ENCODE measurements around the gene TMEM184B. TPM values are rescaled to one million over a fixed set of nuclear protein-coding genes. Genes with fewer than 3 reads are reported as not detected.
A peak's percentile ranks its signal among the peaks of the same experiment; 100 is the strongest.

TMEM184B gene
- total and polyA plus RNA-seq, 10 of the 15 experiments (the other 5 are each of a cell fraction or from before 2014, with no cell fraction given) = 0.56 to 22.4 (median 7.9) TPM

DNA sequence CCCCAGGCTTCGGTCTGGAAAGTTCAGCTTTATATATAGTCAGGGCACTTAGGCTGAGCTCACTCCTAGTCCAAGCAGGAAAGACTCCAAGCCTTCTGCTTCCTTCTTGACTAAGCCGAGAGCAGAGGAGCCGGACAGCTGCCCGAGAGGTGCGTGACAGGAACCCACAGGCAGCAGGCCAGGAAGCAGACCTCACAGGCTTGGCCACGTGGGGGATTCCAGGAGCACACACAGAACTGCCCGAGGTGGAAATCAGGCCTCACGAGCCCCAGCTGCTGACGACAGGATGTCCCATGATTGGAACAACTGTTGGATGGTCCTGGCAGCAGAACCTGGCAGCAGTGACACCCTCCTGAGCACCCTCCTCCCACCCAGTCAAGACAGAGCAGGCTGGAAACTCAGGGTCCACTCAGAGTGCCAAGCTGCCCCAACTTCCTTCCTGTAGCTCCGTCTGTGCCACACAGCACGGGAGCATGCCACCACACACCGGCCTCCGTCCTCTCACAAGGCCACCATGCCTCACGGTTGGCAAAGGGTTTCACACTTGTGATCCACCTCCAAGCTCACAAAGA, 96.6 kb downstream of the TMEM184B start (continued):
- TF ChIP-seq, protein P1, sequence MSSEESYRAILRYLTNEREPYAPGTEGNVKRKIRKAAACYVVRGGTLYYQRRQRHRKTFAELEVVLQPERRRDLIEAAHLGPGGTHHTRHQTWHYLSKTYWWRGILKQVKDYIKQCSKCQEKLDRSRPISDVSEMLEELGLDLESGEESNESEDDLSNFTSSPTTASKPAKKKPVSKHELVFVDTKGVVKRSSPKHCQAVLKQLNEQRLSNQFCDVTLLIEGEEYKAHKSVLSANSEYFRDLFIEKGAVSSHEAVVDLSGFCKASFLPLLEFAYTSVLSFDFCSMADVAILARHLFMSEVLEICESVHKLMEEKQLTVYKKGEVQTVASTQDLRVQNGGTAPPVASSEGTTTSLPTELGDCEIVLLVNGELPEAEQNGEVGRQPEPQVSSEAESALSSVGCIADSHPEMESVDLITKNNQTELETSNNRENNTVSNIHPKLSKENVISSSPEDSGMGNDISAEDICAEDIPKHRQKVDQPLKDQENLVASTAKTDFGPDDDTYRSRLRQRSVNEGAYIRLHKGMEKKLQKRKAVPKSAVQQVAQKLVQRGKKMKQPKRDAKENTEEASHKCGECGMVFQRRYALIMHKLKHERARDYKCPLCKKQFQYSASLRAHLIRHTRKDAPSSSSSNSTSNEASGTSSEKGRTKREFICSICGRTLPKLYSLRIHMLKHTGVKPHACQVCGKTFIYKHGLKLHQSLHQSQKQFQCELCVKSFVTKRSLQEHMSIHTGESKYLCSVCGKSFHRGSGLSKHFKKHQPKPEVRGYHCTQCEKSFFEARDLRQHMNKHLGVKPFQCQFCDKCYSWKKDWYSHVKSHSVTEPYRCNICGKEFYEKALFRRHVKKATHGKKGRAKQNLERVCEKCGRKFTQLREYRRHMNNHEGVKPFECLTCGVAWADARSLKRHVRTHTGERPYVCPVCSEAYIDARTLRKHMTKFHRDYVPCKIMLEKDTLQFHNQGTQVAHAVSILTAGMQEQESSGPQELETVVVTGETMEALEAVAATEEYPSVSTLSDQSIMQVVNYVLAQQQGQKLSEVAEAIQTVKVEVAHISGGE (CRISPR knock-in tag; IDR thresholded peaks at IDR 0.05) = no peak
- TF ChIP-seq BRCA1 (IDR thresholded peaks at IDR 0.05; ENCODE audit: low read depth, low read length) (no peak), HDGF (IDR thresholded peaks at IDR 0.05) (no peak), IKZF2 (IDR thresholded peaks at IDR 0.05) (peak; percentile 81 to 82; a peak in 3 of 4 replicates), IRF4 (IDR thresholded peaks at IDR 0.05; ENCODE audit: low read depth, low read length) (peak; percentile 62; the same call in 1 of the 2 replicates), EP300 (IDR thresholded peaks at IDR 0.05; ENCODE audit: borderline replicate concordance in 1 of 2, control insufficient read depth in 1 of 2, low read depth in 2 of 2, low read length in 2 of 2) (peak; percentile 80 to 85), SMC3 (IDR thresholded peaks at IDR 0.05; ENCODE audit: borderline replicate concordance, low read length) (no peak), ZSCAN29 (IDR thresholded peaks at IDR 0.05) (no peak), WRNIP1 (IDR thresholded peaks at IDR 0.05; ENCODE audit: borderline replicate concordance, low read depth, low read length) (no peak), SIX5 (IDR thresholded peaks at IDR 0.05; ENCODE audit: low read depth, low read length, severe bottlenecking) (no peak), YY1 (IDR thresholded peaks at IDR 0.05; ENCODE audit: low read depth, low read length) (no peak), POLR2AphosphoS5 (IDR thresholded peaks at IDR 0.05; ENCODE audit: low read length) (no peak), CBX5 (IDR thresholded peaks at IDR 0.05; ENCODE audit: low read depth) (no peak), KAT2A (conservative IDR thresholded peaks at IDR 0.05; ENCODE audit: control insufficient read depth, low read depth, low read length) (no peak)
- TF ChIP-seq, protein P2, sequence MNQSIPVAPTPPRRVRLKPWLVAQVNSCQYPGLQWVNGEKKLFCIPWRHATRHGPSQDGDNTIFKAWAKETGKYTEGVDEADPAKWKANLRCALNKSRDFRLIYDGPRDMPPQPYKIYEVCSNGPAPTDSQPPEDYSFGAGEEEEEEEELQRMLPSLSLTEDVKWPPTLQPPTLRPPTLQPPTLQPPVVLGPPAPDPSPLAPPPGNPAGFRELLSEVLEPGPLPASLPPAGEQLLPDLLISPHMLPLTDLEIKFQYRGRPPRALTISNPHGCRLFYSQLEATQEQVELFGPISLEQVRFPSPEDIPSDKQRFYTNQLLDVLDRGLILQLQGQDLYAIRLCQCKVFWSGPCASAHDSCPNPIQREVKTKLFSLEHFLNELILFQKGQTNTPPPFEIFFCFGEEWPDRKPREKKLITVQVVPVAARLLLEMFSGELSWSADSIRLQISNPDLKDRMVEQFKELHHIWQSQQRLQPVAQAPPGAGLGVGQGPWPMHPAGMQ (IDR thresholded peaks at IDR 0.05; ENCODE audit: borderline replicate concordance) = no peak
- TF ChIP-seq, protein P3, sequence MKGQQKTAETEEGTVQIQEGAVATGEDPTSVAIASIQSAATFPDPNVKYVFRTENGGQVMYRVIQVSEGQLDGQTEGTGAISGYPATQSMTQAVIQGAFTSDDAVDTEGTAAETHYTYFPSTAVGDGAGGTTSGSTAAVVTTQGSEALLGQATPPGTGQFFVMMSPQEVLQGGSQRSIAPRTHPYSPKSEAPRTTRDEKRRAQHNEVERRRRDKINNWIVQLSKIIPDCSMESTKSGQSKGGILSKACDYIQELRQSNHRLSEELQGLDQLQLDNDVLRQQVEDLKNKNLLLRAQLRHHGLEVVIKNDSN (IDR thresholded peaks at IDR 0.05; ENCODE audit: borderline replicate concordance, extremely low read length, insufficient read depth, low read depth, low read length) = peak; percentile 78
- TF ChIP-seq, protein P4, sequence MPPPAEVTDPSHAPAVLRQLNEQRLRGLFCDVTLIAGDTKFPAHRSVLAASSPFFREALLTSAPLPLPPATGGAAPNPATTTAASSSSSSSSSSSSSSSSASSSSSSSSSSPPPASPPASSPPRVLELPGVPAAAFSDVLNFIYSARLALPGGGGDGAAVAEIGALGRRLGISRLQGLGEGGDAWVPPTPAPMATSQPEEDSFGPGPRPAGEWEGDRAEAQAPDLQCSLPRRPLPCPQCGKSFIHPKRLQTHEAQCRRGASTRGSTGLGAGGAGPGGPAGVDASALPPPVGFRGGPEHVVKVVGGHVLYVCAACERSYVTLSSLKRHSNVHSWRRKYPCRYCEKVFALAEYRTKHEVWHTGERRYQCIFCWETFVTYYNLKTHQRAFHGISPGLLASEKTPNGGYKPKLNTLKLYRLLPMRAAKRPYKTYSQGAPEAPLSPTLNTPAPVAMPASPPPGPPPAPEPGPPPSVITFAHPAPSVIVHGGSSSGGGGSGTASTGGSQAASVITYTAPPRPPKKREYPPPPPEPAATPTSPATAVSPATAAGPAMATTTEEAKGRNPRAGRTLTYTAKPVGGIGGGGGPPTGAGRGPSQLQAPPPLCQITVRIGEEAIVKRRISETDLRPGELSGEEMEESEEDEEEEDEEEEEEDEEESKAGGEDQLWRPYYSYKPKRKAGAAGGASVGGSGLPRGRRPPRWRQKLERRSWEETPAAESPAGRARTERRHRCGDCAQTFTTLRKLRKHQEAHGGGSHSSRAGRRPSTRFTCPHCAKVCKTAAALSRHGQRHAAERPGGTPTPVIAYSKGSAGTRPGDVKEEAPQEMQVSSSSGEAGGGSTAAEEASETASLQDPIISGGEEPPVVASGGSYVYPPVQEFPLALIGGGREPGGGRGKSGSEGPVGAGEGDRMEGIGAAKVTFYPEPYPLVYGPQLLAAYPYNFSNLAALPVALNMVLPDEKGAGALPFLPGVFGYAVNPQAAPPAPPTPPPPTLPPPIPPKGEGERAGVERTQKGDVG (CRISPR knock-in tag; IDR thresholded peaks at IDR 0.05) = no peak
- TF ChIP-seq, protein P5, sequence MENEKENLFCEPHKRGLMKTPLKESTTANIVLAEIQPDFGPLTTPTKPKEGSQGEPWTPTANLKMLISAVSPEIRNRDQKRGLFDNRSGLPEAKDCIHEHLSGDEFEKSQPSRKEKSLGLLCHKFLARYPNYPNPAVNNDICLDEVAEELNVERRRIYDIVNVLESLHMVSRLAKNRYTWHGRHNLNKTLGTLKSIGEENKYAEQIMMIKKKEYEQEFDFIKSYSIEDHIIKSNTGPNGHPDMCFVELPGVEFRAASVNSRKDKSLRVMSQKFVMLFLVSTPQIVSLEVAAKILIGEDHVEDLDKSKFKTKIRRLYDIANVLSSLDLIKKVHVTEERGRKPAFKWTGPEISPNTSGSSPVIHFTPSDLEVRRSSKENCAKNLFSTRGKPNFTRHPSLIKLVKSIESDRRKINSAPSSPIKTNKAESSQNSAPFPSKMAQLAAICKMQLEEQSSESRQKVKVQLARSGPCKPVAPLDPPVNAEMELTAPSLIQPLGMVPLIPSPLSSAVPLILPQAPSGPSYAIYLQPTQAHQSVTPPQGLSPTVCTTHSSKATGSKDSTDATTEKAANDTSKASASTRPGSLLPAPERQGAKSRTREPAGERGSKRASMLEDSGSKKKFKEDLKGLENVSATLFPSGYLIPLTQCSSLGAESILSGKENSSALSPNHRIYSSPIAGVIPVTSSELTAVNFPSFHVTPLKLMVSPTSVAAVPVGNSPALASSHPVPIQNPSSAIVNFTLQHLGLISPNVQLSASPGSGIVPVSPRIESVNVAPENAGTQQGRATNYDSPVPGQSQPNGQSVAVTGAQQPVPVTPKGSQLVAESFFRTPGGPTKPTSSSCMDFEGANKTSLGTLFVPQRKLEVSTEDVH (IDR thresholded peaks at IDR 0.05; ENCODE audit: low read depth, partially characterized antibody) = no peak

Measured in GM12878 (cell line).